GM12873 (cell line): ENCODE measurements around the gene BEND7.
A peak's percentile ranks its signal among the peaks of the same experiment; 100 is the strongest.

Experiments
- CTCF ChIP-seq: IDR thresholded peaks from 2 replicates; pipeline ENCODE4 v1.5.1; 2012; ENCODE audit warnings: low read depth, mild to moderate bottlenecking, moderate library complexity, low read length, control low read depth; ENCODE audit not compliant: insufficient read depth; ENCODE audit errors: missing control alignments

The BEND7 gene

GRCh38 chr10:13491747-13492360, 37.0 kb downstream of the BEND7 start:
- no peak for TF ChIP-seq CTCF

GRCh38 chr10:13490503-13490902, 38.3 kb downstream of the BEND7 start:
- no peak for TF ChIP-seq CTCF

GRCh38 chr10:13489035-13489599, 39.7 kb downstream of the BEND7 start:
- no peak for TF ChIP-seq CTCF

- peak; percentile 9 for TF ChIP-seq CTCF
Observed at GRCh38 chr10:13485623-13486022, 43.2 kb downstream of the BEND7 start.

- no peak for TF ChIP-seq CTCF
Observed at GRCh38 chr10:13483951-13484350, 44.9 kb downstream of the BEND7 start.

GRCh38 chr10:13483073-13483472, 45.7 kb downstream of the BEND7 start:
- TF ChIP-seq CTCF, result no peak

- no peak for TF ChIP-seq CTCF
Observed at GRCh38 chr10:13481690-13482089, 47.1 kb downstream of the BEND7 start.

- no peak for TF ChIP-seq CTCF
Observed at GRCh38 chr10:13475124-13475523, 53.7 kb downstream of the BEND7 start.
